ENCODE data around the gene ID2.

Gene ID2, protein sequence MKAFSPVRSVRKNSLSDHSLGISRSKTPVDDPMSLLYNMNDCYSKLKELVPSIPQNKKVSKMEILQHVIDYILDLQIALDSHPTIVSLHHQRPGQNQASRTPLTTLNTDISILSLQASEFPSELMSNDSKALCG

GRCh38 chr2:8681786-8682692 is at the start of gene ID2:
ID2 (plus strand) TSS chr2:8682056; CDS start chr2:8682166, 110 bp downstream.
- DNase-seq (ENCODE audit: low read depth in 2 of 2, low spot score in 1 of 2): peak; percentile 95 to 98

DNA sequence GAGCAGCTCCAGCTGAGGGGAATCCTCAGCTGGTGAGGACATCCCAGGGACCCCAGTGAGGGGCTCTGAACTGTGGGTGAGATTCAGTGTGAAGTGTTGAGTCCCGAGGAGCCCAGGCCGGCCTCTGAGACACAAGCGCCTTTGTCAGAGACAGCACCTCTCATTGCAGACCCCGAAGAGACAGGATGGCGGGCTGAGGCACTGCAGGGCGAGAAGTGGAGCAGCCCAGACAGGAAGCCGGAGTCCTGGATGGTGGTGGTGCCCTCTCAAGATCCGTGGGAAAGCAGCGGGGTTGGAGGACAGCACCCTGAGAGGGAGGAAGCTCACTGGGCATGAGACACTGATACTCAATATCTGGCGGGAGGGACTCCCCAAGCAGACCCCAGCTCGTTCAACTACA is 49.1 kb upstream of the ID2 start:
- DNase-seq (ENCODE audit: low read depth in 2 of 2, low spot score in 1 of 2): no peak

DNA sequence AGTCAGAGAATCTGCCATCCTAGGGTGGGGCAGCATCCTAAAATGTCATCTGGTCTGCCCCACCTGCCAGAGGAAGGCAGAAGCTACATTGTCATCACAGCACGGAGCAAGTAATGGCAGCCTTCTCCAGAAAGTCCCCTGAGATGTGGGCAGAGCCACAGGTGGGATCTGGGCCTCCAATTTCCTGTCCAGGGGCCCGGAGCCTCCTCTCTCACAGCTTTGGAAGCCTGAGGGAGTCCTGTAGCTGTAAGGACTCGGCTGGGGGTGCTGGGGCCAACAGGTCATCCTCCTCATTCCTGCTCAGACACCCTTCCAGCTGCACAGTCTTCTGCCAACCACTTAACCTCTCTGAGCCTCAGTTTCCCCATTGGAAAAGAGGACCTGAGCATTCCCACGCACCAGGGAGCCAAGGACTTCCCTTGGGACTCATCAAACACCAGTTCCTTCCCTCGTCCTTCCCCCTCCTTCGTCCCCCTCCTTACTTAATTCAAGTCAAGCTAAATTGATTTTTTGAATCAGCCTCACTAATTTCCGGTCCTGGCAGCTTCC is 48.6 kb upstream of the ID2 start:
- DNase-seq (ENCODE audit: low read depth in 2 of 2, low spot score in 1 of 2): no peak

GRCh38 chr2:8633735-8634313 is 48.0 kb upstream of the ID2 start:
- DNase-seq (ENCODE audit: low read depth in 2 of 2, low spot score in 1 of 2): no peak

DNA sequence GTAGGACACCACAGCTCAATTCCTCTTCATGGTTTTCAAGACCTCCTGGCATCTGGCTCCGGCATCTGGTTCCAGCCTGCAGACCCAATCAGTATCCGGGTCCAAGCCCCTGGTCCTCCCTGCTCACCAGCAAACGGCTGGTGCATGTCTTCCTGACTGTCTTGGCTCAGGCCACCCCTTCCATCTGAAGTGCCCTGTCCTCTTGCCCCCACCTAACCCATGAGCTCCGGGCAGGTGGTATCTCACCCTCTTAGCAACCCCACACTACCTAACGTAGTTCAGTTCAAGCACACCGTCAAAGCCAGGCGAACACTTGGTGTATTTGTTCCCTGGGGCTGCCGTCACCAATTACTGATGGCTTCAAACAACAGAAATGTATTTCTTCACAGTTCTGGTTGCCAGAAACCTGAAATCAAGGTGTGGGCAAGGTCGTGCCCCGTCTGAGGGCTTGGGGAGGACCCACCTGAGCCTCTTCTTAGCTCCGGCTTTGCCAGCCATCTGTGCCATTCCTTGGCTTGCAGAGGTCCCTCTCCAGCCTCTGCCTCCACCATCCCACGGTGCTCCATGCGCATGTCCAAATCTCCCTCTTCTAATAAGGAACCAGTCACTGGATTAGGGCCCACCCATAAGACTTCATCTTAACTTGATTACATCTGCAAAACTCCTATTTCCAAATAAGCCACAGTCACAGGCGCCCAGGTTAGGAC is 47.2 kb upstream of the ID2 start:
- DNase-seq (ENCODE audit: low read depth in 2 of 2, low spot score in 1 of 2): no peak

DNA sequence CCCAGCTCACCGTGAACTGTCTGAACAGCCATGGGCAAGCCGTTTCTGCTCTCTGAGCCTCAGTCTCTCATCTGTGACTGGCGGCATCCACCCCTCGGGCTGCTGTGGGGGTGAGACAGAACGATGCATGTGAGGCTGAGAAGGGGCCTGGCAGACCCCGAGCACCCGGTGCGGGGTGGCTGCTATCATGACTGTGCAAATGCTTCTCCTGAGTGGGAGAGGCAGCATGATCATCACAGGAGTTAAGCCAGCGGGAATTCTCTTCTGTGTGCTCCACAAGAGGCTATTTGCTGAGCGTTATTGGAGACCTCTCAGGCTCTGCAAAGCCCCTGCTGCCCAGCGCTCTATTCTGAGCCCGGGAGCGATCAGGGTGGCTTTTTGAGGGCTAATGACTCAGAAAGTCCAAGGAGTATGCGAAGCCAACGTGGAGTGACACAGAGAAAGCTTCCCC is 45.8 kb upstream of the ID2 start:
- no peak for DNase-seq (ENCODE audit: low read depth in 2 of 2, low spot score in 1 of 2)

DNA sequence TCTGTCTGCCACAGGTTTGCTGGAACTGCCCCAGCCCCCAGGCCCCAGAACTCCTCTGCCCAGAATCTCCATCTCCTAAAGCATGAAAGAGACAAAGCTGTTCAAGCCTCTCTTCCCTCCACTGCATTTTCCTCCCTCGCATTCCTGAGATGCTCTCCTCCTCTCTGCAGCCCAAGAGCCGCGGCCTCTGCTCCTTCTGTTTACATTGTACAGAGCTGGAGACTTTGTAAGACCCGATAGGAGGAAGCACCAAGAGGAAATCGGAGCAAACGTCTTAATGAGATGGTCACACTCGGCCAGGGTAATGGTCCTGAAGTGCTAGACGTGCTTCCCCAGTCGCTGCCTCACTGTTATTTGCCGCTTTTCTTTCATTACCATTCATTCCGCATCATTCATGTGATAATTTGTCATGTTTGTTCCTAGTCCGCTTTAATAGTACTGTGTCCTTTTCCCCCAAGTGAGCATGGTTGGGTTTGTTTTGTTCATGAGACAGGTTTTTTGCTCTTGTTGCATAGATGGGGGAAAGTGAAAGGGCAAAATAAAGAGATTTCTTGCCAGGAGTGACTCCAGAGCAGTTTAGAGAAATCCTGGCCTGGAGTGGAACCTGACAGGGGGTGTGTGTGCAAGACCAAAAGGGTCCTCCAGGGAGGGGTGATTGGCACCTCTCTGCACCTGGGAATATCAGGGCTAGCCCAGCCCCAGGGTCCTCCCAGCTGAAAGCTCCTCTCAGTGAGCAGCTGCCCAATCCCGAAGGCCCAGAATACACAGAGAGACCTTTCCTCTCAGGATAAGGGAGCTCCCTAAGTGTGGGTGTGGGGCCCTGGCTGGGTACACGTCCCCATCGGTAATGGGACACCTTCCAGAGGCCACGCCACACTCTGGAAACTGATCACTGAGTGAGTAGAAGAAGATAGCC is 44.9 kb upstream of the ID2 start:
- no peak for DNase-seq (ENCODE audit: low read depth in 2 of 2, low spot score in 1 of 2)

- DNase-seq (ENCODE audit: low read depth in 2 of 2, low spot score in 1 of 2): no peak
Observed at GRCh38 chr2:8638327-8638726, 43.5 kb upstream of the ID2 start.

- DNase-seq (ENCODE audit: low read depth in 2 of 2, low spot score in 1 of 2): no peak
Observed at GRCh38 chr2:8639122-8639635, 42.7 kb upstream of the ID2 start.

- no peak for DNase-seq (ENCODE audit: low read depth in 2 of 2, low spot score in 1 of 2)
Observed at GRCh38 chr2:8640498-8640897, 41.4 kb upstream of the ID2 start.

DNA sequence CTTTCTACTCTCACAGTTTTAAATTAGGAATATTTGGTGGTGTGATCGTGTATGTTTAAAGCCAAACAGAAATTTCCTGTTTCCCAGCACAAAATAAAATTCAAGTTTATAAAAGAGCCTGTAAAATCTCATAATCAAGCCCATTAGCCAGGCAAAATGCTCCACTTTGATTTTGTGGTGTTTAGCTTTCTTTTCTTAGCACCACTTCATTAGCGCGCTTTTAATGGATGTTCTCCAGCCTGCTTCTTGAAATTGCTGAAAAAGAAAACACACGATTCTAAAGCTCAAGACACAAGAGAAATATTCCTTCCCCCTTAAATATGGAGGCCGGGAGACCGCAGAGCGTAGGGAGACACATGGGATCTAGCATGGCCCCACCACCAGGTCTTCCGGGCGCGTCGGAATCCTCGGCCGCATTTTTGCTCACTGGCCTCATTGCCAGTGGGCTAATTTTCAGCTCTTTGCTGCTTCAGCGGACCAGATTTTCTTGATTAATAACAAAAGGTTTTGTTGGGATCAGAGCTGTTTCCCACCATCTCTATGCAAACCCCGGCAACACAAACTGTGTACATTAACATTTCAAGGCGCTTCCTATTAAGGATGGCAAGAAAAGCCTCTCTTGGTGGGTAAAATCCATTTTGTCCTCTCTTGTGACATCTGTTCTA is 40.4 kb upstream of the ID2 start:
- DNase-seq (ENCODE audit: low read depth in 2 of 2, low spot score in 1 of 2): no peak

DNA sequence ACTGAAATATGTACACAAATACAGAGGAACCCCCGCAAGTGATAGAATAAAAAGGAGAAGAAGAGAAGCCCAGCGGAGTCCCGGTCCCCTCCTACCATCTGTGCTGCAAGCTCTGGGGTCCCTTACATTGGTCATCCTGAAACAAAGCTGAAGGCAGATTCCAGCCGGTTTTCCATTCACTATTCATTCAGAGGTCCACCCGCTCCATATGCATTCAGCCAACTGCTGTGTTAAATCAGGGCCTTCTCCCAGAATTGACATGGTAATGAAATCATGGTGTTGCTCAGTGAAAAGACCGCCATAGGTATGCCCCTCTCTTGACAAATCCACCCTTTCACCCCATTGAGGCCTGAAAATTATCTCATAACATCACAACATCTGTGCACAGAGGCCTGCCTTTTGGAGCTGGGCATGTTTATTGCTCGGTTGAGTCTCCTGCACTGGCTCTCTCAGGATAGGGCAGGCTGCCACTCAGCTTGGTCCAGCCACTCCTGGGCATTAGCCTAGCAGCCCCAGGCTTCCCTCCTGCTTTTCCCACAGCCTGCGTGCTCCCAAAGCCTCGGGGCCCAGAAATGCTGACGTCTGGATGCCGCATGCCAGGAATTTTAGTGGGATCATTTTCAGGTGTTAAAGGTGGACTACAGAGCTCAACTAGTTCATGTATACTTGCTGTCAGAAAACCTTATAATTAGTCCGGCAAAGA is 39.3 kb upstream of the ID2 start:
- DNase-seq (ENCODE audit: low read depth in 2 of 2, low spot score in 1 of 2): no peak

DNA sequence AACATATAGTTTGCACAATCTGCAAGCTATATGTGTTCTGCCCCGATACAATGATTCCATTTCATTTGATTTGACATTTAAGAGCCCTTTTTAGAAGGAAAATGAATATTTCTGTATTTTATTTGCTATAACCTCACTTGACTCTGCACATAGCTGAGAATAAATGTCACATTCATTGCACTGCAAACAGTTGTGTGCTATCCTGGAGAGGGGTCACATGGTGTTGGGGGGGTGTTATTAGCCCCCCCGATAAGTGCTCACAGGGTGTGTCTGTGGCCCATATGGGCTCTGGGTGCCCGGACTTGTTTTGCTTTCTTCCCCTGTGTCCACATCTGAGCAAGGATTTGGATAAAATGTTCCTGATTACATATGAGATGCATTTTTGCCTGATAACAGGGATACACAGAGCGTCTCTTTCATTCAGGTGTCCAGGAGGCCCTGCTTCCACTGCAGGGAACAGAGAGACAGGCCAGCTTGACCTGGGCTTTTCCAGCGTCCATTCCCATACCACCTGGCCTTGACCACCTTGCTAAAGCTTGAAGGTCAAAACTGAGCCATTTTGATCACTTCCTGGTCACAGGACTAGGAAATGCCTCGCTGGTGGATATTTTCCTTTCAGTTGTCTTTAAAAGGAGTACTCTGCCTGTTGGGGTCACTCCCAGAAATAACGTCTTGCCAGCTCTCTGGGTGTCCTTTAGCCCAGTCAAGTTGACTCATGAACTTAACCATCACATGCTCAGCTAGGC is 38.4 kb upstream of the ID2 start:
- DNase-seq (ENCODE audit: low read depth in 2 of 2, low spot score in 1 of 2): no peak

GRCh38 chr2:8643996-8644356 is 37.9 kb upstream of the ID2 start:
- no peak for DNase-seq (ENCODE audit: low read depth in 2 of 2, low spot score in 1 of 2)

DNA sequence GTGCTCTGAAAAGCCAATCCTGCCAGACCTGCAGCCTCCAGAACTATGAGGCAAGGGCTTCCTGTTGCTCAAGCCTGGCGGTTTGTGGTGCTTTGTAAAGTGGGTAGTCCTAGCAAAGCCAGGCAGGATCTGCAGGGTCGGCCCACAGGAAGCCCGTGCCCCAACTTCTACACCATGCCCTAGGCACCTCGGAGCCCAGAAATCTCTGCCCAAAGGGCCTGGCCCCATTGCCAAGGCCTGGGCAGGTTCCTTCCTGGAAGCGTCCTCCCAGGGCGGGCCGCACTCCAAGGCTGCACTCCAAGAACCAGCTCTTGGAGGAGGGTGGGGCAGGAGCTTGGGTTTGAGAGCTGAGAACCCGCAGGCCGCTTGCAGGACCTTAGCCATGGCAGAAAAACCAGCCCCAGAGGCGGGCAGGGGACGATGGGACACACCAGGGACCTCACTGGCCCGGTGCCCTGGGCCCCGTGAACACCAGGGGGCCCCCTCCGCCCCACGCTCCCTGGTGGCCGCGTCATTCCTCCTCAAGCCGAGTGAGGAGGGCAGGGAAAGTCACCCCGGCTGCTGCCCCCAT is 37.2 kb upstream of the ID2 start:
- DNase-seq (ENCODE audit: low read depth in 2 of 2, low spot score in 1 of 2): no peak

DNA sequence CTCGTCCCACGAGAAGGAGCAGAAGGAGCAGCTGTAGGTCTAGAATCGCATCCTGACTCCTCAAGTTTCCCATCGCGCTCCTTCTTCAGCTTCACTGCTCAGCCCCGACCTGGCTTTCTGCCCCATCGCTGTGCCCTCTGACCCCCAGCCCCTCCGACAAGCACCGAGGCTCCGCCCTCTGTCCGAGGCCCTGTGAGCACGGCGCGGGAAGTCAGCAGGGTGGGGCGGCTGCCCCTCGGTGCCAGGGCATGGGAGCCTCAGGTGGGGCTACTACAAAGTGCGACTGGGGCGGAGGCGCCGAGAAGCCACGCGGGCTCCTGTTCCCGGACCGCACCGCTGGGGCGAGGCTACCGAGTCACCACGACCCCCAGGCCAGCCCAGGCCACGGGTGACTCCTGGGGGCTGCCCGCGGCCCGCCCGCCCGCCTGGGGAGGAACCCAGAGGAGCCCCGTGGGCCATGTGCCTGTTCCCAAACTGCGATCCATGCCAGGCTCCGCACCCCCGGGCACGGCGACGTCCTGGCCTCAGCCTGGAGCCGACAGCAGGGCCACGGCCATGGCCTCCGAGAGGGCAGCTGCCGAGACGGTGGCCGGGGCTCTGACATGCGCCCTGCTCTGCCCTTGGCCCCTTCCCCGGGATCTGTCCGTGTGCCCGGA is 36.6 kb upstream of the ID2 start:
- DNase-seq (ENCODE audit: low read depth in 2 of 2, low spot score in 1 of 2): no peak

DNA sequence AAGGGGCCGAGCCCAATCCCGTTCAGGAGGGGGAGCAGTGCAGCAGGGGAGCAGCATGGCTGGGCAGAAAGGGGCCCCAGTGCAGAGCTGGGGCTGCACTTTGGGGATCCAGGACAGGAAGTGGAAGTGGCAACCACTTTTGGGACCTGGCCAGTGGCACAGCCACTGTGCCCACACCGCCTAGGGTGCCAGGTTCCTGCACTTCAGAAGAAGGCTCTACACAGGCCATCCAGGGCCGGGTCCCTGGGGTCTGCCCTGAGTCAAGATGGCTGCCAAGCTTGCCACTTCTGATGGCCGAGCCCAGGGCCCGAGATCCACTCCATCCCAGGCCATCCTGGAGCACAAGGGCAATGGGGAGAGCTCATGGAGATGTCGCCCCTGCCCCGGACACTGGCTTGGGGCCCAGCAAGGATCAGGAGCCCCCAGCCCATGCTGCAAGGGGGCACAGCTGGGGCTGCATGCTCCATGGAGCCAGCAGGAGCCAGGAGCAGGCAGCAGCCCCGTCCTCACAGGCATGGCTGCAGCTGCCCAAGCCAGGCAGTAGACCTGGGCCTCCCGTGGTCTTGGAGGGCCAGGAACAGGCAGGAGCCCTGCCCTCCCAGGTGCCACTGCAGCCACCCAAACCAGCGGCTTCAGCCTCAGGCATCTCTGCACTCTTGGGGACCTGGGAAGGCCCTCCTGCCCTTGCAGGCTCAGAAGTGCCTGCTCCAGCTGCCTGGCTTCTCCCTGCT is 35.0 kb upstream of the ID2 start:
- DNase-seq (ENCODE audit: low read depth in 2 of 2, low spot score in 1 of 2): no peak

Measured in stimulated activated CD8-positive, alpha-beta memory T cell treated with anti-CD3 and anti-CD28 coated beads, Interleukin-4, amount 100 ng/mL, for 4 hours (primary cell).